WTC11 (cell line): ENCODE results near the gene ABL1. TPM values are rescaled to one million over a fixed set of nuclear protein-coding genes. Genes with fewer than 3 reads are reported as not detected.

Source experiments
- ATAC-seq: fragments of 200-7000 bp; cut with Tn5 transposase; 2 replicates; pipeline ENCODE4 v1.10.0; 2021; ENCODE audit warnings: mild to moderate bottlenecking, moderate library complexity
- CTCF ChIA-PET: fragments of 300-600 bp; sonication (Branson Sonifier 250); formaldehyde crosslinking; loops from one replicate; lab custom pipeline; 2021; ENCODE audit warnings: antibody characterized with exemption; lab: Charles Lee
- POLR2A ChIA-PET: fragments of 350-600 bp; sonication (Branson Sonifier 250); formaldehyde crosslinking; loops from one replicate; lab custom pipeline; 2021; ENCODE audit warnings: antibody characterized with exemption; lab: Charles Lee
- DNase-seq: peaks from one replicate; pipeline ENCODE4 v3.0.0; 2021; ENCODE audit warnings: low spot score
- H3K27ac Mint-ChIP-seq: 2 replicates; pipeline ENCODE4 v1.8.0; 2021; ENCODE audit warnings: mixed read lengths
- H3K27me3 Mint-ChIP-seq: 2 replicates; pipeline ENCODE4 v1.8.0; 2021; ENCODE audit warnings: low read depth, mild to moderate bottlenecking, moderate library complexity, mixed read lengths
- H3K36me3 Mint-ChIP-seq: 2 replicates; pipeline ENCODE4 v1.8.0; 2021; ENCODE audit warnings: mixed read lengths
- H3K4me1 Mint-ChIP-seq: 2 replicates; pipeline ENCODE4 v1.8.0; 2022; ENCODE audit warnings: mixed read lengths
- H3K4me3 Mint-ChIP-seq: 2 replicates; pipeline ENCODE4 v1.8.0; 2021; ENCODE audit warnings: mild to moderate bottlenecking, moderate library complexity, mixed read lengths
- H3K9me3 Mint-ChIP-seq: 2 replicates; pipeline ENCODE4 v1.8.0; 2021; ENCODE audit warnings: mixed read lengths
- ELF4 ChIP-seq: sonication (generic); formaldehyde crosslinking; IDR thresholded peaks from 2 replicates; pipeline ENCODE4 v1.8.1; 2022; ENCODE audit warnings: low read depth, mild to moderate bottlenecking, moderate library complexity, missing genetic modification reagents
- ETV6 ChIP-seq: sonication (generic); formaldehyde crosslinking; IDR thresholded peaks from 2 replicates; pipeline ENCODE4 v1.8.1; 2022; ENCODE audit warnings: mild to moderate bottlenecking, missing genetic modification reagents
- JUN ChIP-seq: sonication (generic); formaldehyde crosslinking; IDR thresholded peaks from 2 replicates; pipeline ENCODE4 v1.8.0; 2023; ENCODE audit warnings: mild to moderate bottlenecking, missing genetic modification reagents
- MXD4 ChIP-seq: fragments of 250-450 bp; sonication (Bioruptor Pico); IDR thresholded peaks from 2 replicates; pipeline ENCODE4 v1.8.0; 2021; ENCODE audit warnings: mild to moderate bottlenecking, moderate library complexity, borderline replicate concordance
- MYBL2 ChIP-seq: sonication (generic); formaldehyde crosslinking; IDR thresholded peaks from 2 replicates; pipeline ENCODE4 v1.8.1; 2023; ENCODE audit warnings: mild to moderate bottlenecking, moderate library complexity, missing genetic modification reagents
- NFE2L1 ChIP-seq: sonication (generic); formaldehyde crosslinking; IDR thresholded peaks from 2 replicates; pipeline ENCODE4 v1.8.1; 2023; ENCODE audit warnings: missing genetic modification reagents
- OVOL2 ChIP-seq: fragments of 250-450 bp; sonication (Bioruptor Pico); IDR thresholded peaks from 2 replicates; pipeline ENCODE4 v1.9.0; 2021; ENCODE audit warnings: mild to moderate bottlenecking, borderline replicate concordance
- RELA ChIP-seq: sonication (generic); formaldehyde crosslinking; IDR thresholded peaks from 2 replicates; pipeline ENCODE4 v1.8.1; 2022; ENCODE audit warnings: missing genetic modification reagents, mild to moderate bottlenecking, borderline replicate concordance
- RORB ChIP-seq: fragments of 250-450 bp; sonication (Bioruptor Pico); IDR thresholded peaks from 2 replicates; pipeline ENCODE4 v1.9.0; 2021; ENCODE audit warnings: mild to moderate bottlenecking
- SMAD4 ChIP-seq: sonication (generic); formaldehyde crosslinking; IDR thresholded peaks from 2 replicates; pipeline ENCODE4 v1.8.0; 2022; ENCODE audit warnings: mild to moderate bottlenecking, missing genetic modification reagents
- SOX15 ChIP-seq: fragments of 250-450 bp; sonication (Bioruptor Pico); IDR thresholded peaks from 2 replicates; pipeline ENCODE4 v1.9.0; 2021; ENCODE audit warnings: mild to moderate bottlenecking
- TCF7 ChIP-seq: sonication (generic); formaldehyde crosslinking; IDR thresholded peaks from 2 replicates; pipeline ENCODE4 v1.8.0; 2022; ENCODE audit warnings: mild to moderate bottlenecking, low read depth, missing genetic modification reagents, moderate library complexity
- TEAD4 ChIP-seq: sonication (generic); formaldehyde crosslinking; IDR thresholded peaks from 2 replicates; pipeline ENCODE4 v1.8.0; 2022; ENCODE audit warnings: mild to moderate bottlenecking, missing genetic modification reagents
- ZNF121 ChIP-seq: sonication (generic); formaldehyde crosslinking; IDR thresholded peaks from 2 replicates; pipeline ENCODE4 v1.8.0; 2023; ENCODE audit warnings: missing genetic modification reagents
- ZNF219 ChIP-seq: sonication (generic); formaldehyde crosslinking; IDR thresholded peaks from 2 replicates; pipeline ENCODE4 v1.8.0; 2023; ENCODE audit warnings: missing genetic modification reagents, mild to moderate bottlenecking, borderline replicate concordance
- ZNF232 ChIP-seq: sonication (generic); formaldehyde crosslinking; IDR thresholded peaks from 2 replicates; pipeline ENCODE4 v1.8.0; 2022; ENCODE audit warnings: mild to moderate bottlenecking, missing genetic modification reagents
- ZNF396 ChIP-seq: fragments of 250-450 bp; sonication (Bioruptor Pico); IDR thresholded peaks from 2 replicates; pipeline ENCODE4 v1.8.0; 2021; ENCODE audit warnings: mild to moderate bottlenecking, moderate library complexity, borderline replicate concordance
- ZNF671 ChIP-seq: fragments of 250-450 bp; sonication (Bioruptor Pico); IDR thresholded peaks from 2 replicates; pipeline ENCODE4 v1.8.0; 2021; ENCODE audit warnings: mild to moderate bottlenecking
- total RNA-seq: library from RNA; stranded (reverse); gene quantifications from 3 replicates; pipeline ENCODE4 v1.2.3, GENCODE V29; 2021
- TF ChIP-seq, protein P1 (sequence below): sonication (generic); formaldehyde crosslinking; IDR thresholded peaks from 2 replicates; pipeline ENCODE4 v1.8.0; 2022; ENCODE audit warnings: mild to moderate bottlenecking, missing genetic modification reagents
- TF ChIP-seq, protein P2 (sequence below): fragments of 250-450 bp; sonication (Bioruptor Pico); IDR thresholded peaks from 2 replicates; pipeline ENCODE4 v1.9.0; 2021; ENCODE audit warnings: moderate library complexity, mild to moderate bottlenecking, inconsistent platforms, borderline replicate concordance
- TF ChIP-seq, protein P3 (sequence below): fragments of 250-450 bp; sonication (Bioruptor Pico); IDR thresholded peaks from 2 replicates; pipeline ENCODE4 v1.8.0; 2021; ENCODE audit warnings: mild to moderate bottlenecking
- TF ChIP-seq, protein P4 (sequence below): sonication (generic); formaldehyde crosslinking; IDR thresholded peaks from 2 replicates; pipeline ENCODE4 v1.8.1; 2023; ENCODE audit warnings: mild to moderate bottlenecking, missing genetic modification reagents, moderate library complexity
- TF ChIP-seq, protein P5 (sequence below): sonication (generic); formaldehyde crosslinking; IDR thresholded peaks from 2 replicates; pipeline ENCODE4 v1.8.1; 2022; ENCODE audit warnings: mild to moderate bottlenecking, moderate library complexity, missing genetic modification reagents
- TF ChIP-seq, protein P6 (sequence below): fragments of 250-450 bp; sonication (Bioruptor Pico); IDR thresholded peaks from 2 replicates; pipeline ENCODE4 v1.9.0; 2021; ENCODE audit warnings: mild to moderate bottlenecking, borderline replicate concordance

The ABL1 gene
- total RNA-seq, 1 experiment from 2014 or later, result 104 TPM

DNA sequence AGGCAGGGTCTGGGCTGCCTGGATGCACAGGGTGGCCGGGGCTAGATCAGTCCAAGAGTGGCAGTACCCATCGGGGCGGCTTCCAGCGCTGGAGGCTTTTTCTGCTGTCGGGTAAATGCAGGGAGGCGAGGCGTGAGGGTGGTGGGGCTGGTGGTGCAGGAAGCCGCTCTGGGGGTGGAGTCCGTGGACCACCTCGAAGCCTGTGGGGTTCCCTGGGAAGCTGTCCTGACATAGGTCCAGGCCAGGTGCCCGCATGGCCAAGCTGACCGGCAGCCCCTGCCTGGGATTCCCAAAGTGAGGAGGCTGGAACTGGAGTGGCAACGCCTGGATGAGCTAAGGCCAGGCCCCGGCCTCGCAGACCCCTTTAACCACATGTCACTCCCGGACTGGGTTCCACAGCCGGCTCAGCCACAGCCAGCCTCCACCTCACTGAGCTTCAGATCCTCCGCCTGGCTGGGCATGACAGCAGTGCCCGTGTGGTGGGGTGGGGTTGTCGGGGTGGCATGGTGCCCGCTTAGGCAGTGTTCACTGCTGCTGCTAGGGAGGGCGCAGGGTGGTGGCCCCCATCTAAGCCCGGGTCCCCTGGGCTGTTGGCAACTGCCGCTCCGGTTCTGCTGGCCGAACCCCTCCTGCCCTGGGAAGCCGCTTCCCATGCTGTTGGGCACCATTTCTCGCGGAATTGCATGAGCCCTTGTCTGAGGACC lies 62.9 kb downstream of the ABL1 start (continued):
- TF ChIP-seq, protein P1, sequence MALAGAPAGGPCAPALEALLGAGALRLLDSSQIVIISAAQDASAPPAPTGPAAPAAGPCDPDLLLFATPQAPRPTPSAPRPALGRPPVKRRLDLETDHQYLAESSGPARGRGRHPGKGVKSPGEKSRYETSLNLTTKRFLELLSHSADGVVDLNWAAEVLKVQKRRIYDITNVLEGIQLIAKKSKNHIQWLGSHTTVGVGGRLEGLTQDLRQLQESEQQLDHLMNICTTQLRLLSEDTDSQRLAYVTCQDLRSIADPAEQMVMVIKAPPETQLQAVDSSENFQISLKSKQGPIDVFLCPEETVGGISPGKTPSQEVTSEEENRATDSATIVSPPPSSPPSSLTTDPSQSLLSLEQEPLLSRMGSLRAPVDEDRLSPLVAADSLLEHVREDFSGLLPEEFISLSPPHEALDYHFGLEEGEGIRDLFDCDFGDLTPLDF (CRISPR knock-in tag), result no peak
- TF ChIP-seq ZNF219 (no peak), MXD4 (CRISPR knock-in tag) (no peak), ELF4 (CRISPR knock-in tag) (no peak)
- TF ChIP-seq, protein P2, sequence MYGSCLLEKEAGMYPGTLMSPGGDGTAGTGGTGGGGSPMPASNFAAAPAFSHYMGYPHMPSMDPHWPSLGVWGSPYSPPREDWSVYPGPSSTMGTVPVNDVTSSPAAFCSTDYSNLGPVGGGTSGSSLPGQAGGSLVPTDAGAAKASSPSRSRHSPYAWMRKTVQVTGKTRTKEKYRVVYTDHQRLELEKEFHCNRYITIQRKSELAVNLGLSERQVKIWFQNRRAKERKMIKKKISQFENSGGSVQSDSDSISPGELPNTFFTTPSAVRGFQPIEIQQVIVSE (CRISPR knock-in tag), result no peak
- TF ChIP-seq, all 79 proteins: peak for 0

DNA sequence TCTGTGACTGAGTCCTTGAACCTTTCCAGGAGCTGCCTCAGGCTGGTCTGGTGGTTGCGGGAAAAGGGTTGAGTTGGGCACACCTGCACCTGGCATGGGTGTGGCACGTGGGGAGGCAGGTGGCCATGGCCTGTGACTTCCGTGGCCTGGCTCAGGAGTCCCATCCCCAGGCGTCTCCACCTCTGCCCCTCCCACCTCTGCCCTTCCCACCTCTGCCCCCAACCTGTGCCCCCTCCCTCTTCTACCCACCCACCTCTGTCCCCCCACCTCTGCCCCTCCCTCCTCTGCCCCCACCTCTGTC lies 63.4 kb downstream of the ABL1 start:
- H3K27me3 Mint-ChIP-seq, result no peaks in the 10 kb centered on the region
- ATAC-seq, result no peak
- TF ChIP-seq JUN (CRISPR knock-in tag), result no peak
- TF ChIP-seq, protein P3, sequence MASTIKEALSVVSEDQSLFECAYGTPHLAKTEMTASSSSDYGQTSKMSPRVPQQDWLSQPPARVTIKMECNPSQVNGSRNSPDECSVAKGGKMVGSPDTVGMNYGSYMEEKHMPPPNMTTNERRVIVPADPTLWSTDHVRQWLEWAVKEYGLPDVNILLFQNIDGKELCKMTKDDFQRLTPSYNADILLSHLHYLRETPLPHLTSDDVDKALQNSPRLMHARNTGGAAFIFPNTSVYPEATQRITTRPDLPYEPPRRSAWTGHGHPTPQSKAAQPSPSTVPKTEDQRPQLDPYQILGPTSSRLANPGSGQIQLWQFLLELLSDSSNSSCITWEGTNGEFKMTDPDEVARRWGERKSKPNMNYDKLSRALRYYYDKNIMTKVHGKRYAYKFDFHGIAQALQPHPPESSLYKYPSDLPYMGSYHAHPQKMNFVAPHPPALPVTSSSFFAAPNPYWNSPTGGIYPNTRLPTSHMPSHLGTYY (CRISPR knock-in tag), result no peak
- no peak for TF ChIP-seq NFE2L1 (CRISPR knock-in tag)
- TF ChIP-seq ZNF671 (CRISPR knock-in tag), result no peak
- TF ChIP-seq, protein P4, sequence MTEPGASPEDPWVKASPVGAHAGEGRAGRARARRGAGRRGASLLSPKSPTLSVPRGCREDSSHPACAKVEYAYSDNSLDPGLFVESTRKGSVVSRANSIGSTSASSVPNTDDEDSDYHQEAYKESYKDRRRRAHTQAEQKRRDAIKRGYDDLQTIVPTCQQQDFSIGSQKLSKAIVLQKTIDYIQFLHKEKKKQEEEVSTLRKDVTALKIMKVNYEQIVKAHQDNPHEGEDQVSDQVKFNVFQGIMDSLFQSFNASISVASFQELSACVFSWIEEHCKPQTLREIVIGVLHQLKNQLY, result no peak
- TF ChIP-seq SMAD4 (CRISPR knock-in tag), result no peak
- TF ChIP-seq OVOL2 (CRISPR knock-in tag), result no peak
- no peak for TF ChIP-seq RELA (CRISPR knock-in tag)
- TF ChIP-seq TCF7 (CRISPR knock-in tag), result no peak
- TF ChIP-seq MYBL2 (CRISPR knock-in tag), result no peak
- TF ChIP-seq RORB (CRISPR knock-in tag), result no peak
- TF ChIP-seq, protein P5, sequence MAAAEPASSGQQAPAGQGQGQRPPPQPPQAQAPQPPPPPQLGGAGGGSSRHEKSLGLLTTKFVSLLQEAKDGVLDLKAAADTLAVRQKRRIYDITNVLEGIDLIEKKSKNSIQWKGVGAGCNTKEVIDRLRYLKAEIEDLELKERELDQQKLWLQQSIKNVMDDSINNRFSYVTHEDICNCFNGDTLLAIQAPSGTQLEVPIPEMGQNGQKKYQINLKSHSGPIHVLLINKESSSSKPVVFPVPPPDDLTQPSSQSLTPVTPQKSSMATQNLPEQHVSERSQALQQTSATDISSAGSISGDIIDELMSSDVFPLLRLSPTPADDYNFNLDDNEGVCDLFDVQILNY (CRISPR knock-in tag), result no peak
- DNase-seq, result no peak
- no peaks in the 10 kb centered on the region for H3K4me1 Mint-ChIP-seq
- no peaks in the 10 kb centered on the region for H3K36me3 Mint-ChIP-seq
- ChIA-PET CTCF (interaction anchor here (1.3 to 8.4 kb wide), 3 partner anchors 42 to 148 kb away, joined by 5 to 69 read pairs (median 7); no protein-coding TSS in a partner anchor), POLR2A (no interaction called here)
- no peak overlapping the region for H3K4me3 Mint-ChIP-seq
- H3K27ac Mint-ChIP-seq, result no peak overlapping the region
- H3K9me3 Mint-ChIP-seq, result no peaks in the 10 kb centered on the region

DNA sequence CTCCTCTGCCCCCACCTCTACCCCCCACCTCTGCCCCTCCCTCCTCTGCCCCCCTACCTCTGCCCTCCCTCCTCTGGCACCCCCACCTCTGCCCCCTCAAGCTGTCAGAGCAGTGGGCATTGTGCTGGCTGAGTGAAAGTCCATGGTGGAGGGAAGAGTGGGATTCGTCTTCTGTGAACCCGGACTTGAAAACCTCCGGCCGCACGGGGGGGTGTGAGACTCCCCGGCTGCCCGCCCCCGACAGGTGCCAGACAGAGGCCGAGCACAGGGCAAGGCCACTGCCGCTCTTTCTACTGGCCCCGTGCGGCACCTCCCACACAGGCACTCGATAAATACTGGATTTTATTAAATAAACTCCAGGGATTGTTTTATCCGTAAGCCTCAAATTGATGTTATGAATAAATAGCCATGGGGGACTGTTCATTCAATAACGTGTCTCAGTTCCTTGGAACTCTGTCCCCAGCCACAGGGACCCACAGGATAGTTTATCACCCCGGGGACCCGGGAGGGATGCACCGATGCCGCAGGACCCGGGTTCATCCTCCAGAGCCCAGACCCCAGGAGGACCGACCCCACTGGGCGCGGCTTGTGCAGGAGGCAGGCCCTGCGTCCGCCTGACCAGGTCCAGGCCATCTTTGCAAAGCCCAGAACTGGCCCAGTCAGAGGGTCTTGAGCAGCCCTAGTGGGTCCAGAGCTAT lies 64.1 kb downstream of the ABL1 start:
- H3K36me3 Mint-ChIP-seq, result no peaks in the 10 kb centered on the region
- no peaks in the 10 kb centered on the region for H3K27me3 Mint-ChIP-seq
- no peak overlapping the region for H3K4me3 Mint-ChIP-seq
- no peak overlapping the region for H3K27ac Mint-ChIP-seq
- H3K9me3 Mint-ChIP-seq, result no peaks in the 10 kb centered on the region
- no peaks in the 10 kb centered on the region for H3K4me1 Mint-ChIP-seq
- no peak for DNase-seq
- ChIA-PET CTCF (interaction anchor here (0.6 to 2.5 kb wide), 5 partner anchors 31 to 100 kb away, joined by 3 to 14 read pairs (median 5); no protein-coding TSS in a partner anchor), POLR2A (no interaction called here)
- ATAC-seq, result no peak
- TF ChIP-seq TEAD4 (CRISPR knock-in tag), result no peak
- TF ChIP-seq ETV6 (CRISPR knock-in tag), result no peak
- no peak for TF ChIP-seq ZNF121 (CRISPR knock-in tag)
- TF ChIP-seq, protein P6, sequence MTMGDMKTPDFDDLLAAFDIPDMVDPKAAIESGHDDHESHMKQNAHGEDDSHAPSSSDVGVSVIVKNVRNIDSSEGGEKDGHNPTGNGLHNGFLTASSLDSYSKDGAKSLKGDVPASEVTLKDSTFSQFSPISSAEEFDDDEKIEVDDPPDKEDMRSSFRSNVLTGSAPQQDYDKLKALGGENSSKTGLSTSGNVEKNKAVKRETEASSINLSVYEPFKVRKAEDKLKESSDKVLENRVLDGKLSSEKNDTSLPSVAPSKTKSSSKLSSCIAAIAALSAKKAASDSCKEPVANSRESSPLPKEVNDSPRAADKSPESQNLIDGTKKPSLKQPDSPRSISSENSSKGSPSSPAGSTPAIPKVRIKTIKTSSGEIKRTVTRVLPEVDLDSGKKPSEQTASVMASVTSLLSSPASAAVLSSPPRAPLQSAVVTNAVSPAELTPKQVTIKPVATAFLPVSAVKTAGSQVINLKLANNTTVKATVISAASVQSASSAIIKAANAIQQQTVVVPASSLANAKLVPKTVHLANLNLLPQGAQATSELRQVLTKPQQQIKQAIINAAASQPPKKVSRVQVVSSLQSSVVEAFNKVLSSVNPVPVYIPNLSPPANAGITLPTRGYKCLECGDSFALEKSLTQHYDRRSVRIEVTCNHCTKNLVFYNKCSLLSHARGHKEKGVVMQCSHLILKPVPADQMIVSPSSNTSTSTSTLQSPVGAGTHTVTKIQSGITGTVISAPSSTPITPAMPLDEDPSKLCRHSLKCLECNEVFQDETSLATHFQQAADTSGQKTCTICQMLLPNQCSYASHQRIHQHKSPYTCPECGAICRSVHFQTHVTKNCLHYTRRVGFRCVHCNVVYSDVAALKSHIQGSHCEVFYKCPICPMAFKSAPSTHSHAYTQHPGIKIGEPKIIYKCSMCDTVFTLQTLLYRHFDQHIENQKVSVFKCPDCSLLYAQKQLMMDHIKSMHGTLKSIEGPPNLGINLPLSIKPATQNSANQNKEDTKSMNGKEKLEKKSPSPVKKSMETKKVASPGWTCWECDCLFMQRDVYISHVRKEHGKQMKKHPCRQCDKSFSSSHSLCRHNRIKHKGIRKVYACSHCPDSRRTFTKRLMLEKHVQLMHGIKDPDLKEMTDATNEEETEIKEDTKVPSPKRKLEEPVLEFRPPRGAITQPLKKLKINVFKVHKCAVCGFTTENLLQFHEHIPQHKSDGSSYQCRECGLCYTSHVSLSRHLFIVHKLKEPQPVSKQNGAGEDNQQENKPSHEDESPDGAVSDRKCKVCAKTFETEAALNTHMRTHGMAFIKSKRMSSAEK (CRISPR knock-in tag), result no peak
- no peak for TF ChIP-seq ZNF232 (CRISPR knock-in tag)
- no peak for TF ChIP-seq SOX15 (CRISPR knock-in tag)
- no peak for TF ChIP-seq ZNF396 (CRISPR knock-in tag)
